Heart left ventricle (tissue), 16 donors: Measurements from ENCODE around the gene RASGEF1C. TPM values are rescaled to one million over a fixed set of nuclear protein-coding genes. Genes with fewer than 3 reads are reported as not detected.

Experiments used
- ATAC-seq, 4 donors: fragments of 200-7000 bp; cut with Tn5 transposase; one replicate each; pipeline ENCODE4 v1.9.1; 2020 to 2022; ENCODE audit warnings: moderate library complexity in 4 of 4, mild to moderate bottlenecking in 3 of 4, moderate number of reproducible peaks in 1 of 4
- DNase-seq, 5 donors: peaks; one replicate each; pipeline ENCODE4 v3.0.0-alpha.2; 2020
- H3K27ac ChIP-seq, 12 donors: fragments of 200-600 bp; sonication (generic) in 4 of 12; one replicate each; pipeline versions ENCODE4 v1.5.0 to v1.8.0; 2016 to 2022; ENCODE audit warnings: mild to moderate bottlenecking in 2 of 12
- H3K27me3 ChIP-seq, 9 donors: fragments of 200-600 bp; sonication (generic) in 2 of 9; one replicate each; pipeline versions ENCODE4 v1.5.1 to v1.8.0; 2016 to 2022; ENCODE audit warnings: mild to moderate bottlenecking in 3 of 9
- H3K36me3 ChIP-seq, 9 donors: fragments of 200-600 bp; sonication (generic) in 2 of 9; one replicate each; pipeline versions ENCODE4 v1.5.0 to v1.8.0; 2018 to 2022; ENCODE audit warnings: mild to moderate bottlenecking in 2 of 9
- H3K4me1 ChIP-seq, 12 donors: fragments of 200-600 bp; sonication (generic) in 4 of 12; one replicate each; pipeline versions ENCODE4 v1.5.0 to v1.8.0; 2016 to 2022; ENCODE audit warnings: mild to moderate bottlenecking in 3 of 12
- H3K4me3 ChIP-seq, 12 donors: fragments of 200-600 bp; sonication (generic) in 4 of 12; one replicate each; pipeline versions ENCODE4 v1.5.0 to v1.8.0; 2017 to 2022; ENCODE audit warnings: mild to moderate bottlenecking in 9 of 12, moderate library complexity in 4 of 12
- H3K9me3 ChIP-seq, 12 donors: fragments of 200-600 bp; sonication (generic) in 4 of 12; one replicate each; pipeline versions ENCODE4 v1.5.0 to v1.8.0; 2016 to 2022; ENCODE audit warnings: mild to moderate bottlenecking in 1 of 12
- POLR2A ChIP-seq, 2 donors: fragments of 450-650 bp; IDR thresholded peaks; one replicate each; pipeline ENCODE4 v1.6.1; 2017; ENCODE audit warnings: antibody characterized with exemption in 2 of 2, mild to moderate bottlenecking in 2 of 2, moderate library complexity in 2 of 2
- WGBS, 4 donors: extraction: QIAGEN DNeasy Blood & Tissue Kit in 2 of 4; methylation state at CpG; one replicate each; pipeline versions ENCODE4 v1.1.5 to v1.1.7; 2013 to 2018; 5-methylcytosine and 5-hydroxymethylcytosine counted together
- intact Hi-C, 10 donors: fragments of 100-400 bp; cut with DNase I; formaldehyde crosslinking; loops; one replicate each; pipeline versions ENCODE4 v1.11.1 to v1.14.2; 2022
- polyA plus RNA-seq, 2 donors: library from polyadenylated mRNA; stranded (reverse); fragments of 200-250 nt; gene quantifications; one replicate each; pipeline ENCODE4 v1.2.3, GENCODE V29; 2013
- total RNA-seq, 9 donors: library from RNA; depleted of rRNA in 2 of 9; stranded (reverse); fragments of >200 nt in 2 of 9; fragmentation: NEBNext Ultra II Directional in 3 of 9; extraction: Animal tissue kit (Norgen Biotek cat#: 25700) in 3 of 9; gene quantifications; one replicate each; pipeline versions ENCODE4 v1.1.0 to v1.2.4, GENCODE V29; 2016 to 2023
- TF ChIP-seq, protein P1 (sequence below), 12 donors: fragments of 200-600 bp; sonication (generic) in 4 of 12; IDR thresholded peaks; one replicate each; pipeline versions ENCODE4 v1.5.0 to v1.8.0; 2018 to 2022; ENCODE audit warnings: antibody characterized with exemption in 12 of 12, mild to moderate bottlenecking in 5 of 12
- donor health status: ischemic (EF 13 %, LVEDD 7.1; RV severe dilation, severe dysfunction).
- donor health status: healthy with polysubstance abuse.
- donor health status: DM: no; HTN: yes; CAD: no.
- donor health status: DM: no; HTN: no; CAD: no.
- donor health status: ischemic (EF 25% LVEDD 6.9; RV normal size, moderate dysfunction).
- donor health status: ischemic (EF 25% LVEDD 5.7; RV mildly dilated, moderate dysfunction).
- donor health status: healthy.
- donor health status: DM: yes; HTN: yes; CAD: no.
- donor health status: ischemic (EF 35%, LVEDD 5.7; RV mildly dilated, moderate dysfunction).
- donor health status: nonischemic (EF 11% LVEDD 7.7; RV severe dilation, severe dysfunction).
- donor health status: DM: yes; HTN: yes; CAD: no.
- donor health status: PGD.
- donor health status: ischemic (EF 29% LVEDD 5.4; RV normal size, mild dysfunction).
- donor health status: nonischemic (EF 23%, LVEDD 6.1; RV moderate dilation, normal function).

The RASGEF1C gene
- total and polyA plus RNA-seq, 11 donors = 0.14 to 0.75 (median 0.19) TPM; not detected in 4

DNA sequence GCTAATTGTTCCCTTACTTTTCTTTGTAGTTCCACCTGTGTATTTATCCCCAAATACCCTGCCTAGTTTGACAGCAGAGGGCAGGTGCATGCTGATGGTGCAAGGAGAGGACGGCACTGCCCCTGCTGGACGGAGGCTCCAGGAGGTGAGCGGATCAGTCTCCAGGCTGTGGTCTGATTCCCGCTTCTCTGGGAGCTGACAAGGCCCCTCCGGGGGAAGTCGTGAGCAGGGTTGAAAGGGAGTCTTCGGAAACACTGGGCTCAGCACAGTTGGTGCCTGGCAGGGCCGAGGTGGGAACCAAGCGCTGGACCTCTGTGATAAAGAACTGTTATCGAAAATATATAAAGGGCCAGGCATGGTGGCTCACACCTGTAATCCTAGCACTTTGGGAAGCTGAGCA lies 52.9 kb downstream of the RASGEF1C start:
- 89 to 93% (median 91%) methylated on average over 10 of the region's 10 CpGs for WGBS, 4 donors
- Histone ChIP-seq H3K27me3 (peaks cover 0 to under 1% (median 0%) of the 10 kb centered on the region in 9 donors), H3K9me3 (peaks cover 0 to 4% (median 0%) of the 10 kb centered on the region in 12 donors), H3K4me1 (peaks cover 0 to 11% (median 0%) of the 10 kb centered on the region in 12 donors), H3K36me3 (no peaks in the 10 kb centered on the region), H3K27ac (no peak overlapping the region), H3K4me3 (no peak overlapping the region)
- TF ChIP-seq, protein P1, sequence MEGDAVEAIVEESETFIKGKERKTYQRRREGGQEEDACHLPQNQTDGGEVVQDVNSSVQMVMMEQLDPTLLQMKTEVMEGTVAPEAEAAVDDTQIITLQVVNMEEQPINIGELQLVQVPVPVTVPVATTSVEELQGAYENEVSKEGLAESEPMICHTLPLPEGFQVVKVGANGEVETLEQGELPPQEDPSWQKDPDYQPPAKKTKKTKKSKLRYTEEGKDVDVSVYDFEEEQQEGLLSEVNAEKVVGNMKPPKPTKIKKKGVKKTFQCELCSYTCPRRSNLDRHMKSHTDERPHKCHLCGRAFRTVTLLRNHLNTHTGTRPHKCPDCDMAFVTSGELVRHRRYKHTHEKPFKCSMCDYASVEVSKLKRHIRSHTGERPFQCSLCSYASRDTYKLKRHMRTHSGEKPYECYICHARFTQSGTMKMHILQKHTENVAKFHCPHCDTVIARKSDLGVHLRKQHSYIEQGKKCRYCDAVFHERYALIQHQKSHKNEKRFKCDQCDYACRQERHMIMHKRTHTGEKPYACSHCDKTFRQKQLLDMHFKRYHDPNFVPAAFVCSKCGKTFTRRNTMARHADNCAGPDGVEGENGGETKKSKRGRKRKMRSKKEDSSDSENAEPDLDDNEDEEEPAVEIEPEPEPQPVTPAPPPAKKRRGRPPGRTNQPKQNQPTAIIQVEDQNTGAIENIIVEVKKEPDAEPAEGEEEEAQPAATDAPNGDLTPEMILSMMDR (IDR thresholded peaks at IDR 0.05) = no peak
- TF ChIP-seq POLR2A (IDR thresholded peaks at IDR 0.05) = no peak
- ATAC-seq (no peak), DNase-seq (no peak)
- intact Hi-C loops = no loop called here

DNA sequence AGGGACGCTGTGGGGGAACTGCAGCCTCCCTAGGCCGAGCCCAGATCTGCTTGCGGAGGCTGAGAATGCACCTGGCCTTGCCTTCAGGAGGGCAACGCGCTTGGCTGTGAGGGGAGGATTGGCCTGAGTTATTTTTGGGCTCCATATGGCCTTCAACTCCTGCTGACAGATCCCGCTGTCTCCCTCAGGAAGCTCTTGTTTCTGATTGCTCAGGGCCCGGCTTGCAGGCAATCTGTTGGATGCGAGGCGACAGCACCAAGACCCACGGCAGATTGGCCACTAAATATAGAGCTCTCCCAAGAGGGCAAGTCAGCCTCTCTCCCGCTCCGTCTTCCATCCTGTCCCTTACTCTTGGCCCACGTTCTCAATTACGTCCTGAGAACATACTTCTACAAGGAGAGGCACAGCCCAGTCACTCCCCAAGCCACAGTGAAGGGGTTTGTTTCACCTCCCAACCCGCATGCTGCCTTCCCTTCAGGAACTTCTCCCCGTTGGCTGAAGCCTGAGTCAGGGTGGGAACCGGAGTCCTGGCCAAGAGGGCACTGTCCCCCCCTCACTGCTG lies 53.6 kb downstream of the RASGEF1C start:
- peaks cover 0 to 11% (median 0%) of the 10 kb centered on the region in 12 donors for H3K4me1 ChIP-seq
- no peak overlapping the region for H3K4me3 ChIP-seq
- no peaks in the 10 kb centered on the region for H3K27me3 ChIP-seq
- DNase-seq (peak in 1 of 5 donors; percentile 56), ATAC-seq (peak; percentile 69 to 87 (median 78))
- H3K27ac ChIP-seq = no peak overlapping the region
- intact Hi-C loops = no loop called here
- H3K9me3 ChIP-seq = peaks cover 0 to 4% (median 0%) of the 10 kb centered on the region in 12 donors
- 22 to 42% (median 27%) methylated on average over 14 to 17 of the region's 17 CpGs for WGBS, 4 donors
- TF ChIP-seq, protein P1 (IDR thresholded peaks at IDR 0.05) = no peak
- TF ChIP-seq POLR2A (IDR thresholded peaks at IDR 0.05) = no peak
- H3K36me3 ChIP-seq = no peaks in the 10 kb centered on the region

DNA sequence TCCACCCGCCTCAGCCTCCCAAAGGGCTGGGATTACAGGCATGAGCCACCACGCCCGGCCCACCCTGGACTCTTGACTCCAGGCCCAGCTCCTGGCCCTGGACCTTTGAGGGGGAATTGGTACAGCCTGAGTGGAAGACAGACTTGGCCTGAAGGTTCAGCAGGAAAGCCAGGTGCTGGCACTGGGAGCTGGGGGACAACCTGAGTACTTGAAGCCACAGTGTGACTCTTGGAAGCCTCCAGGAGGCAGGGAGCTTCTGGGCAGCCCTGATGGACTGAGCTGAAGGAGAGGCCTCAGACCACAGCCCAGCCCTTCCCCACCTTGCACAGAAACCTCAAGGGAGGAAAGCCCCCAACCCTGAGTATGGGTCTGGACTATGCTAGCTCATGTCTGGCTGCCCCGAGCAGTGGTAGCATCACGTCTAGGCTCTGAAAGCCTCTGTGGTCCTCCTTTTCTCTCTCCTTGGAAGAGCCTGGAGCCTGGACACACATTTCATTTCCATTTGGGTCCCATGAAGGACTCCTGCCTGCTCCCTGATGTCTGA lies 54.1 kb downstream of the RASGEF1C start:
- DNase-seq (peak in 1 of 5 donors; percentile 42), ATAC-seq (peak in 1 of 4 donors; percentile 31)
- Histone ChIP-seq H3K27ac (no peak overlapping the region), H3K4me1 (peaks cover 0 to 11% (median 0%) of the 10 kb centered on the region in 12 donors), H3K4me3 (no peak overlapping the region), H3K36me3 (no peaks in the 10 kb centered on the region), H3K27me3 (no peaks in the 10 kb centered on the region), H3K9me3 (peaks cover 0 to 4% (median 0%) of the 10 kb centered on the region in 12 donors)
- intact Hi-C loops = no loop called here
- WGBS, 4 donors = 90 to 96% (median 93%) methylated on average over 3 to 5 of the region's 5 CpGs
- TF ChIP-seq, protein P1 (IDR thresholded peaks at IDR 0.05) = no peak
- TF ChIP-seq POLR2A (IDR thresholded peaks at IDR 0.05) = no peak

DNA sequence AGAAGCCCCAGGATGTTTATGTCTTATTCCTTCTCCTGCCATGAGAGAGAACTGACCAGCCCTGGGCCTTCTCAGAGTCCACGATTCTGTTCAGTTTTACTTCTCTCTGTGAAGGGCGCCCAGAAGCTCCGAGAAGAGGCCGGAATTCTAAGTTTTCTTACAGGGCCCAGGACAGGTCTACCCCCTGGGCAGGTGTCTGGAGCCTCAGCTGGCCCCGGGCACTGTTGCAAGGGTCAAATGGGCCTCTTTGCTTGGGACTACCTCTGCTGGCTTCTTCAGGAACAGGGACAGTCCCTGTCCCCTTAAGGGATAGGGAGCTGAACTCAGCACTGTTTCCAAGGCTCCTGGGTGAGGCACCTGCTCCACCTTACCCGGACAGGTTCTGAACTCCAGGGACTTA lies 55.0 kb downstream of the RASGEF1C start:
- DNase-seq = no peak
- intact Hi-C loops = no loop called here
- 58 to 86% (median 74%) methylated on average over 5 to 6 of the region's 6 CpGs for WGBS, 4 donors
- no peak overlapping the region for H3K4me3 ChIP-seq
- TF ChIP-seq POLR2A (IDR thresholded peaks at IDR 0.05) = no peak
- no peak overlapping the region for H3K27ac ChIP-seq
- H3K27me3 ChIP-seq = no peaks in the 10 kb centered on the region
- peaks cover 0 to 12% (median 2%) of the 10 kb centered on the region in 12 donors for H3K9me3 ChIP-seq
- H3K4me1 ChIP-seq = peaks cover 0 to 11% (median 0%) of the 10 kb centered on the region in 12 donors
- no peaks in the 10 kb centered on the region for H3K36me3 ChIP-seq
- ATAC-seq = no peak
